H9 (cell line): ENCODE measurements around the gene ALKBH1. TPM values are rescaled to one million over a fixed set of nuclear protein-coding genes. Genes with fewer than 3 reads are reported as not detected.

Experiments
- DNase-seq: peaks from one replicate; pipeline ENCODE4 v3.0.0-alpha.2; 2017
- H2AFZ ChIP-seq: one replicate; pipeline ENCODE4 v1.6.1; 2013; ENCODE audit warnings: mild to moderate bottlenecking, low read length, control low read depth, moderate library complexity
- H2AK5ac ChIP-seq: 2 replicates; pipeline ENCODE4 v1.6.1; 2013; ENCODE audit warnings: low read length, control low read depth, mixed read lengths; ENCODE audit not compliant: insufficient read length
- H2BK120ac ChIP-seq: one replicate; pipeline ENCODE4 v1.6.1; 2013; ENCODE audit warnings: low read depth, mild to moderate bottlenecking, low read length, control low read depth, inconsistent platforms; ENCODE audit not compliant: poor library complexity, severe bottlenecking
- H2BK12ac ChIP-seq: 2 replicates; pipeline ENCODE4 v1.6.1; 2013; ENCODE audit warnings: low read length, control low read depth, mixed read lengths, low read depth; ENCODE audit not compliant: insufficient read length
- H2BK15ac ChIP-seq: 2 replicates; pipeline ENCODE4 v1.6.1; 2013; ENCODE audit warnings: low read depth, low read length, control low read depth
- H2BK20ac ChIP-seq: one replicate; pipeline ENCODE4 v1.6.1; 2013; ENCODE audit warnings: low read depth, mild to moderate bottlenecking, low read length, control low read depth, inconsistent platforms; ENCODE audit not compliant: poor library complexity, severe bottlenecking
- H2BK5ac ChIP-seq: 2 replicates; pipeline ENCODE4 v1.6.1; 2013; ENCODE audit warnings: low read length, control low read depth, mixed read lengths; ENCODE audit not compliant: insufficient read length
- H3K14ac ChIP-seq: 2 replicates; pipeline ENCODE4 v1.6.1; 2013; ENCODE audit warnings: low read length, control low read depth; ENCODE audit not compliant: insufficient read depth
- H3K18ac ChIP-seq: 2 replicates; pipeline ENCODE4 v1.6.1; 2013; ENCODE audit warnings: low read depth, mild to moderate bottlenecking, mixed read lengths, low read length, control low read depth; ENCODE audit not compliant: insufficient read length
- H3K23ac ChIP-seq: 2 replicates; pipeline ENCODE4 v1.6.1; 2013; ENCODE audit warnings: low read length, control low read depth, mixed read lengths, low read depth; ENCODE audit not compliant: insufficient read length
- H3K23me2 ChIP-seq: 2 replicates; pipeline ENCODE4 v1.6.1; 2013; ENCODE audit warnings: low read depth, mild to moderate bottlenecking, mixed read lengths, low read length, control low read depth; ENCODE audit not compliant: insufficient read length, poor library complexity, severe bottlenecking
- H3K27ac ChIP-seq: 2 replicates; pipeline ENCODE4 v1.5.1; 2013; ENCODE audit warnings: low read length, control low read depth, mixed read lengths, low read depth; ENCODE audit not compliant: insufficient read length
- H3K27me3 ChIP-seq: 2 replicates; pipeline ENCODE4 v1.6.1; 2013; ENCODE audit warnings: low read length, control low read depth, inconsistent platforms; ENCODE audit not compliant: insufficient read depth
- H3K4ac ChIP-seq: 2 replicates; pipeline ENCODE4 v1.6.1; 2013; ENCODE audit warnings: low read depth, mild to moderate bottlenecking, control low read depth, inconsistent platforms, low read length, moderate library complexity
- H3K4me1 ChIP-seq: 2 replicates; pipeline ENCODE4 v1.6.1; 2013; ENCODE audit warnings: low read length, control low read depth, inconsistent platforms; ENCODE audit not compliant: insufficient read depth
- H3K4me2 ChIP-seq: 2 replicates; pipeline ENCODE4 v1.6.1; 2013; ENCODE audit warnings: low read length, control low read depth, mixed read lengths; ENCODE audit not compliant: insufficient read length, insufficient read depth
- H3K56ac ChIP-seq: 2 replicates; pipeline ENCODE4 v1.6.1; 2013; ENCODE audit warnings: low read depth, mild to moderate bottlenecking, mixed read lengths, low read length, control low read depth; ENCODE audit not compliant: insufficient read length
- H3K79me1 ChIP-seq: 2 replicates; pipeline ENCODE4 v1.6.1; 2013; ENCODE audit warnings: low read depth, mild to moderate bottlenecking, moderate library complexity, low read length, control low read depth, inconsistent platforms; ENCODE audit not compliant: insufficient read depth, poor library complexity, severe bottlenecking
- H3K79me2 ChIP-seq: 2 replicates; pipeline ENCODE4 v1.6.1; 2013; ENCODE audit warnings: low read length, control low read depth, inconsistent platforms; ENCODE audit not compliant: insufficient read depth
- H3K9ac ChIP-seq: 2 replicates; pipeline ENCODE4 v1.6.1; 2013; ENCODE audit warnings: low read length, control low read depth, mixed read lengths; ENCODE audit not compliant: insufficient read length; ENCODE audit errors: extremely low read depth
- H3K9me3 ChIP-seq: one replicate; pipeline ENCODE4 v1.6.1; 2013; ENCODE audit warnings: low read depth, low read length, inconsistent platforms; ENCODE audit not compliant: control insufficient read depth
- H3T11ph ChIP-seq: one replicate; pipeline ENCODE4 v1.6.1; 2013; ENCODE audit warnings: mild to moderate bottlenecking, low read length, control low read depth, inconsistent platforms
- H4K20me1 ChIP-seq: one replicate; pipeline ENCODE4 v1.6.1; 2013; ENCODE audit not compliant: control insufficient read depth, insufficient read length, insufficient read depth
- H4K5ac ChIP-seq: 2 replicates; pipeline ENCODE4 v1.6.1; 2013; ENCODE audit warnings: low read depth, mild to moderate bottlenecking, mixed read lengths, low read length, control low read depth; ENCODE audit not compliant: insufficient read length
- H4K8ac ChIP-seq: replicated peaks from 2 replicates; pipeline ENCODE4 v1.6.1; 2013; ENCODE audit warnings: low read length, control low read depth, mixed read lengths, low read depth; ENCODE audit not compliant: insufficient read length
- H4K91ac ChIP-seq: 2 replicates; pipeline ENCODE4 v1.6.1; 2013; ENCODE audit warnings: low read depth, mild to moderate bottlenecking, moderate library complexity, mixed read lengths, low read length, control low read depth; ENCODE audit not compliant: insufficient read length
- H3K27ac Mint-ChIP-seq, 3 experiments: 2 replicates in 2 of 3; 3 replicates in 1 of 3; pipeline ENCODE4 v1.8.0; 2020 to 2021; ENCODE audit warnings: mixed read lengths in 3 of 3, mild to moderate bottlenecking in 1 of 3, moderate library complexity in 1 of 3
- H3K27me3 Mint-ChIP-seq: 2 replicates; pipeline ENCODE4 v1.8.0; 2021; ENCODE audit warnings: low read depth, mild to moderate bottlenecking, moderate library complexity, mixed read lengths
- H3K36me3 Mint-ChIP-seq, 3 experiments: 2 replicates in 2 of 3; 3 replicates in 1 of 3; pipeline ENCODE4 v1.8.0; 2020 to 2021; ENCODE audit warnings: low read depth in 3 of 3, mixed read lengths in 3 of 3; ENCODE audit not compliant: insufficient read depth in 1 of 3
- H3K4me1 Mint-ChIP-seq, 2 experiments: 2 replicates each; pipeline ENCODE4 v1.8.0; 2020; ENCODE audit warnings: mixed read lengths in 2 of 2
- H3K4me3 Mint-ChIP-seq, 2 experiments: 2 replicates in 1 of 2; 3 replicates in 1 of 2; pipeline ENCODE4 v1.8.0; 2020 to 2021; ENCODE audit warnings: mild to moderate bottlenecking in 2 of 2, mixed read lengths in 2 of 2, moderate library complexity in 1 of 2
- H3K9me3 Mint-ChIP-seq, 2 experiments: 2 replicates in 1 of 2; 3 replicates in 1 of 2; pipeline ENCODE4 v1.8.0; 2020; ENCODE audit warnings: mild to moderate bottlenecking in 2 of 2, mixed read lengths in 2 of 2, moderate library complexity in 1 of 2
- CTCF ChIP-seq: fragments of 200-600 bp; sonication (generic); conservative IDR thresholded peaks from 3 replicates; pipeline ENCODE4 v1.8.0; 2021; ENCODE audit warnings: antibody characterized with exemption, mild to moderate bottlenecking
- WGBS: extraction: QIAGEN DNeasy Blood & Tissue Kit; methylation state at CpG from one replicate; pipeline ENCODE4 v1.1.7; 2013; ENCODE audit warnings: missing lambda C conversion rate, low lambda C conversion rate, mixed read lengths; ENCODE audit not compliant: insufficient read length; ENCODE audit errors: extremely low coverage; 5-methylcytosine and 5-hydroxymethylcytosine counted together
- total RNA-seq: library from RNA; stranded (reverse); gene quantifications from 2 replicates; pipeline ENCODE4 v1.2.1, GENCODE V29; 2021

ALKBH1 gene
- total RNA-seq, 1 experiment from 2014 or later = 18.7 TPM

DNA sequence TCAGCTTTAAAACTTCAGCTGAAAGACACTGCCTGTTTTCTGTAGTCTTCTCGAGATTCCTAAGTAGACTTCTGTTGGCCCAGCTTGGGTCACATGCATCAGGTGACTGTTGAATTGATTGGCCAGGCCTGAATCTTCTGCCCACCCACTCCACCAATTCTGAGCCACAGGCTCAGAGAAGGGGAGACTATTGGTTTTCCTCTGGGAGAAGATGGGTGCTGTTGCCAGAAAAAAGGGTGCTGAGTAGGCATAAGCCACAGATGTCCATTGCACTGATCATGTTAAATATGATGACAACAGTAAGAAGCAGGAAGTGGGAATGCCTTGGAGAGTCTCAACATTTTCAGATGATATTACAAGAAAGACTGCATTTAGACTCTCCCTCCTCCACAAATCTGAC is 84.6 kb downstream of the ALKBH1 start:
- Histone ChIP-seq H3K27ac (no peak overlapping the region), H2BK120ac (no peak overlapping the region), H3K4ac (no peak overlapping the region), H3K23ac (no peak overlapping the region), H2BK15ac (no peak overlapping the region), H3K23me2 (no peaks in the 10 kb centered on the region), H2AFZ (no peak overlapping the region), H3K9me3 (no peaks in the 10 kb centered on the region), H4K5ac (no peak overlapping the region), H3K18ac (no peak overlapping the region), H3K79me1 (no peaks in the 10 kb centered on the region), H2BK5ac (no peak overlapping the region), H4K8ac (no peak overlapping the region), H2BK12ac (no peak overlapping the region), H3K56ac (no peak overlapping the region), H3K79me2 (no peaks in the 10 kb centered on the region), H3T11ph (no peak overlapping the region), H2AK5ac (no peak overlapping the region), H2BK20ac (no peak overlapping the region), H3K4me2 (no peak overlapping the region), H3K27me3 (no peaks in the 10 kb centered on the region), H4K20me1 (no peaks in the 10 kb centered on the region), H4K91ac (no peak overlapping the region), H3K4me1 (no peaks in the 10 kb centered on the region), H3K9ac (no peak overlapping the region), H3K14ac (no peak overlapping the region)
- Mint-ChIP-seq H3K4me1 (peaks cover 1% of the 10 kb centered on the region in 2 experiments), H3K4me3 (no peak overlapping the region), H3K27ac (no peak overlapping the region), H3K9me3 (peaks cover 4 to 5% of the 10 kb centered on the region in 2 experiments; a peak in 3 of 5 replicates), H3K27me3 (peaks cover 3% of the 10 kb centered on the region), H3K36me3 (no peaks in the 10 kb centered on the region)
- WGBS = no CpG with 5 or more reads among the region's 1 CpG
- TF ChIP-seq CTCF = no peak
- DNase-seq = no peak

Other genes starting within 250 kb of the ALKBH1 start
- 190 and 201 TPM in 2 replicates for gene AHSA1, start 249.9 kb downstream of the ALKBH1 start, total RNA-seq
- gene ISM2, start 209.2 kb downstream of the ALKBH1 start, total RNA-seq = 0.39 and 0.55 TPM in 2 replicates
- 32.6 and 38.2 TPM in 2 replicates for gene SPTLC2, start 91.4 kb downstream of the ALKBH1 start, total RNA-seq
- 337 TPM in 2 replicates for gene SLIRP, start 80 bp upstream of the ALKBH1 start, total RNA-seq
- 97.2 and 103 TPM in 2 replicates for gene SNW1, start 53.1 kb upstream of the ALKBH1 start, total RNA-seq
- gene ADCK1, start 92.1 kb upstream of the ALKBH1 start, total RNA-seq = 11.8 and 12.2 TPM in 2 replicates